HL-60/S4 treated with retinoic acid at 250 ng/mL for 4 days and 3 days (cell line): Measurements from ENCODE around the gene GH2.

Experiments
- in situ Hi-C: fragments of 300-500 bp; cut with MboI; formaldehyde crosslinking; loops from 2 replicates; pipeline ENCODE4 v1.7.0; 2022; ENCODE audit warnings: low sequenced_read_pairs

Gene GH2

DNA sequence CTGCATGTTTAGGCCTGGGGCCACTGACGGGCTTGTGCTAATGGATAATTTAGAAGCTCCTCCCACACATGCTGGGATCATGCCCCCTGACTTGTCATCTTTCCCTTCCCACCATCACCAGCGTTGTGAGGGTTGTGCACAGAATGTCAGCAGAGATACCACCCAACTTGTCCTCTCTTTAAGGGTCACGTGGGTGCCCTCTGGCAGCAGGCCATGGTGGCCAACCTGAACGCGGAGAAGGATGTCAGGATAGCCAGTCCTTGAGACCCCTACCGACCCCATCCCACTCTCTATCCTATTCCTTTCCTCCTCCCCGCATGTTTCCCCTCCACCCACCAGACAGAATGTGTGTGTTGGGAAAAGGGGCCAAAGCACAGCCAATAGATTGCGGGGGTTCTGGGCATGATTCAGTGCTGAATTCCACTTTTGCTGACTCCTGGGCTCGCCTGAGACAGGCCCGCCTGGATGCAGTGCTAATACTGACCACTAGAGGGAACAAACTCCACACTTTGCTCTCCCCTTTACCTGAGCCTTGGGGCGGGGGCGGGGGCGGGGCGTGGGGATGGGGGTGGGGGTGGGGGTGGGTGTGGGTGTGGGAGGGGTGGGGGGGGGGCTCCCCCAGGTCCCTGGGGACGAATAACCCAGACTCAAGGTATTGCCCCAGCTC, at the start of gene GH2:
Gene GH2 (minus strand): TSS at position 10 of the 667 bp plus-strand sequence. CDS start 143 bp downstream, outside the sequence.
- in situ Hi-C loops: no loop called here

DNA sequence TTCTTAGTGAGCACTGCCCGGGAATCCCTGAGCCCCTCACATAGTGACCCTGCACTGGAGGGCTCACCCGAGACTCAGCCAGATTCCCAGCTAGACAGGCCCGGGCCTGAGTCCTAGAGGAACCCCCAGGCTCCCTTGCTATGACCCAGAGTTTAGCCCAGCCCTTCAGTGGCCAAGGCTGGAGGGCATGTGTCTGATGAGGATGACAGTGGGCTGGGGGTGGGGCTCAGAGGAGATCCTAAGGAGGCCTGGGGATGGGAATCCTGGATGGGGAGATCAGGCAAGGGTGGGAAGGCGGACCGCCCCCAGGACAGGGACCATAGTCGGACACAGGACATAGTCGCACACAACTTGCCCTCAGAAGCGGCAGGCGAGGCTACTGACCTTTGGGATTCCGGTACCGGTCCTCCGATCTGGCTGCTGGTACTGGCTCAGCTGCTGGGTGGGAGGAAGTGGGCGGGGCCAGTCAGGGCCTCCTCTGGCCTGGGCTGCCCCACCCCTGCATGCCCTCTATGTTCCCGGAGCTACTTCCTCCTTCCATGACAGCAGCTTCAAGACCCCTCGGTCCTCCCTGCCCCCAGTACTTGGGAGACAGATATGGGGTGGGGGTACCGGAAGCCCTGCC, 49.3 kb upstream of the GH2 start:
- in situ Hi-C loops: no loop called here

DNA sequence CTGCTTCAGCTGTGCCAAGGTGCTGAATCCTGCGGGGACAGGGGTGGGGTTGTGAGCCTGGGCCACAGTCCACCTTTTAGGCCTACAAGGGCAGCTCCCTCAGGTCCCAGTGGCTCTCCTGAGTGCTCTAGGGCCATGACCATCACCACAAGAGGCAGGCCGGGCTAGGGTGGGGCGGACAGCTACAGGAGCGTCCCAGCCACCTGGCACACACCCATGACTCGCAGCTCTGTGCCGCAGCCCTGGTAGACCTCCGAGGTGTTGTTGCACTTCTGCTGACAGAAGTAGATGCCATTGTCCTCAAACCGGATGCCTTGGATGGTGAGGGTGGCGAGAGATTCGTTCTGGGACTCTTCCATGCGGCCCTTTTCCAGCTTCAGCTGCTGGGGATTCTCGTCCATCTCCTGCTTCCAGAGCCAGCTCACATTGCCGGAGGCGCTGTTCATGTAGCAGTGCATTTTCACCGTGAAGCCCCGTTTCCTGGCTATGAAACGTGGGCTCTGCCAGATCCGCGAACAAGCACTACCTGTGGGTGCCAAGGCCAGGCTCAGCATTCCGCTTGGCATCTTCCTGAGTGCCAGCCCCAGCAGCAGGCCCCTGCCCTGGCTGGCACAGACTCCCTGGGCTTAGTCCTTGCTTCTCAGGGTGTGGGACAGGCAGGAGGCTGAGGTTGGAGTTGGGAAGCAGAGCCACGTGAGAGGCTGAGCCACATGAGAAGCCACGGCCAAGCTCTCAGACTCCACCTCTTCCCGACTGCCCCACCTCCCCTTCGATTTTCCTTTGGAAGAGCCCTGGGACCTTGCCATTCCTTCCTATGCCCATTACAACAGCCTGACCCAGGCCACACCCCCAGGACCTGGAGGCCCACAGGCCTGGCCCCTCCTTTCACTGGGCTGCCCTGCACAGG, 48.4 kb upstream of the GH2 start:
- in situ Hi-C loops: loop anchor here (10.0 kb wide), 1 partner anchor 205 kb away; the partner anchor contains the start of gene ERN1

DNA sequence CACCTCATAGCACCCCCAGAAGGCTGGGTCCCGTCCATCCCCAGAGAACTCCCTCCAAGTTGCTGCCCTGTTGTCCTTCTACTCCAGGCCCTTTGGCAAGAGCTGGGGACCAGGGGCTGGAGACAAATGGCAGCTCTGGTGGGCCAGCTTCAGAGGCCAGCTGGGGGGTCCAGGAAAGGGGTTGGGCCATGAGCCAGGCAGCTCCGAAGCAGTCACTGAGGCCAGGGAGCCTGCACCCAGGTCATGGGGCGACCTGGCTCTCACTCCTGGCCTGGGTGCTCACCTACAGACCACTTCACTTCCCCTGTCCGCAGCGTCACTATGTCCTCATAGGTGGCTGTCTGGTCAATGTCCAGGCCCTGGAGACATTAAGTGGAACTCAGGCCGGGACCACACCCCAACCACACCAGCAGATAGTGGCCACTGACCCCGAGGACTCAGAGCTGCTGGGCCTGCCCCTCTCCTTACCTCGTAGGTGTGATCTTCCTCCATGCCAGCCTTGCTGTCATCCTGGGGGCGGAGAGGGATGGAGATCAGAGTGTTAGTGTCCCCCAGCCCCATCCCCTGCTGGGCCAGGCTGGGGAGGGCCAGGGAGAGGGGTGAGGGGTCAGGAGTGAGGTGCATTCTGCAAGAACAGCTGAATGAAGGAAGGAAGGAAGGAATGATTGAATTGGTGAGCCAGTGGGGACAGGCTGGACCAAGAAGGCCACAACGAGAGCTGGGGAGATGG, 47.4 kb upstream of the GH2 start:
- in situ Hi-C loops: loop anchor here (10.0 kb wide), 1 partner anchor 206 kb away; the partner anchor contains the start of gene ERN1

DNA sequence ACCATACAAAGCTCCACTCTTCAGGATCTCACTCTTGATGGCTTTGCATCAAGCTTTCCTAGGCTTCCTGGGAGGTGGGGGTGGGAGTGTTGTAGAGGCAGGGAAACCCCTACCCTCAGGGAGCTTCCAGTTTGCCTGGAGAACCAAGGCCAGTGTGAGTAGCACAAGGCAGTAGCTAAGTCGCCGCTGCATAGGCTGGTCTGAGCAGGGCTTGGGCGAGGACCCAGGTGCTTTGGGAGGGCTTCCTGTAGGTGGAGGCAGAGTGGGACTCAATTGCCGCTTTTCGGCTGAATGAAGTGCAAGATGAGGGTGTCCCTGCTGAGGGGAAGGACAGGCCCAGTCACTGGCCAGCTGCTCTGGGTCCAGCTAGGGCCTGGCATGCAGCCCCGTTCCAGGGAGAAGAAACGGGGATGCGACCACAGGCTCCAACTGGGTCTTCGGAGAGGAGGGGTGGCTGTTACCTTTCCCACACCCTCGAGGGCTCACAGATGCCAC, 46.5 kb upstream of the GH2 start:
- in situ Hi-C loops: loop anchor here (10.0 kb wide), 1 partner anchor 207 kb away; the partner anchor contains the start of gene ERN1

DNA sequence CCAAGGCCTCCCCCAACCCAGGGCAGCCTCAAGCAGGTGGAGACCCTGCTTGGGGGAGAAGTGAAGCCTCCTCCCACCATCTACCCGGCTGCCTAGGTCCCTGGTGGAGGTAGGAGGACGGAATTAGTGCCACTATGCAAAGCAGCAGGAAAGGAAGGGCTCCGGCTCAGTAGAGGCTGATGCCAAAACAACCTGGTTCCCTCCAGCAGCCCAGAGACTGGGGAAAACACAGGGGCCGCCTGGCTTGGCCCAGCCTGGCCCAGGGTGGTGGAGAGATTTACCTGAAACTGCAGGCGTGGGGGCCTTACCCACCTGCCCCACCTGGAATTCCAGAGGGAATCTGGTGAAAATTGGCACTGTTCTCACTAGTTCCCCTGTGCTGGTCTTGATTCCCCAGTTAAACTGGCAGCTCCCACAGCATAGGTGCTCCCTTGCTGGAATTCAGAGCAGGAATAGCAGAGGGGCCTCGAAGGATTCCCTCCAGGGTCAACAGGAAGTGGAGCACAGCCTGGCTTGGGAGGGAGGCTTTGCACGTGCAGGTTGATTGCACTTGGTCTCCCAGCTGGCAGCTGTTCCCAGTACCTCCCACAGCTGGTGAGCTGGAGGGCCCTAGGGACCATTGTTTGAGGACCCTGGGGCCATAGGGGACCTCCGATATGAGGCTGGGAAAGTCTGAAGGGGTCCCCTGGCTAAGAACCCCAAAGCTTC, 45.9 kb upstream of the GH2 start:
- in situ Hi-C loops: loop anchor here (10.0 kb wide), 1 partner anchor 207 kb away; the partner anchor contains the start of gene ERN1

DNA sequence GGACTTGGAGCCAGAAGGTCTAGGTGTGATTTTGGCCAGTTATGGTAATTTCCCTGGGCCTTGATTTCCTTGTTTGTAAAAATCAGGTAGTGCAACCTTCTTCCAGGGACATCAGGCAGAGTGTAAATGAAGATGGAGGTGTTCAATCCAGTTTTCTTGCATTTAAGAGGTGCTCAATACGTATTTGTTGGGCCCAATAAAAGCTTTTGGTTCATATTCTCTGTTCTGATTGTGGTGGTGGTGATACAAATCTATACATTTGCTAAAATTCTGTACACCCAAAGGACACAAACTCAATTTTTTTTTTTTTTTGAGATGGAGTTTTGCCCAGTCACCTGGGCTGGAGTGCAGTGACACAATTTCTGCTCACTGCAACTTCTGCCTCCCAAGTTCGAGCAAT, 44.4 kb upstream of the GH2 start:
- in situ Hi-C loops: loop anchor here (10.0 kb wide), 1 partner anchor 209 kb away; the partner anchor contains the start of gene ERN1

DNA sequence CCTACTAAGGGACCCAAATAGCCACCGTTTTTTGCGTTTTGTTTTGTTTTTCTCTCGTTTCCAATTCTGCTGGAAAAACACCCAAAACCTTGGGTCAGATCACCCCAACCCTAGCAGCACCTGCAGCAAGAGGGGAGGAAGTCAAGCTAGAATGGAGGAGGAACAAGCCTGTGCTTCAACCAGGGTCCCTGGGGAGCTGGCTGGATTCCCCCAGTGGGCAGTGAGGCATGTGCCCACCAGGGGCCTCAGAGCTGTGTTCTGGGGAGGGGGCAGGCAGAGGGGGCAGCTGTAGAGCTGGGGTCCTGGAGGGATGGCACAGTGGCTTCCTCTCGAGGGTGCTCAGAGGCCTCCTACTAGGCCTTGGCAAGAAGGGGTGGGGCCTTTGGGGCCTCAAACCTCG, 43.9 kb upstream of the GH2 start:
- in situ Hi-C loops: loop anchor here (10.0 kb wide), 1 partner anchor 209 kb away; the partner anchor contains the start of gene ERN1

DNA sequence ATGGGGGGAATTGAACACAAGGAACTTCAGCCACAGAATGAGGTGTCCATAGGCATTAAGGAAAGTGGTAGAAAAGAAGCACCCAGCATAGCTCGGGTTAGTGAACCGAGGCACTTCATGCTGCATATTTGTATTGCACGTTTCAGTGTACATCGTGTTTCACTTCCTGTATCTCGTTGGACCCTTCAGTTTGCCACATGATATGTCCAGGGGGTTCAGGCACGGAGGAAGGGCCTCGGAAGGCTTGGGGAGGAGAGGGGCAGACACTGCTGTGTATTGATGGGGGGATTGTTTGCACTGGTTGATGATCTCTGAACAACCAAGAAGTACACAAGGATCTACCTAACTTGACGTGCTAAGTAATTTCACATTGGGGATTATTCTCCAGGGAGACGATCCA, 40.7 kb upstream of the GH2 start:
- in situ Hi-C loops: loop anchor here (10.0 to 25.0 kb wide), 2 partner anchors 212 to 365 kb away; partner anchors contain the start of gene ERN1

DNA sequence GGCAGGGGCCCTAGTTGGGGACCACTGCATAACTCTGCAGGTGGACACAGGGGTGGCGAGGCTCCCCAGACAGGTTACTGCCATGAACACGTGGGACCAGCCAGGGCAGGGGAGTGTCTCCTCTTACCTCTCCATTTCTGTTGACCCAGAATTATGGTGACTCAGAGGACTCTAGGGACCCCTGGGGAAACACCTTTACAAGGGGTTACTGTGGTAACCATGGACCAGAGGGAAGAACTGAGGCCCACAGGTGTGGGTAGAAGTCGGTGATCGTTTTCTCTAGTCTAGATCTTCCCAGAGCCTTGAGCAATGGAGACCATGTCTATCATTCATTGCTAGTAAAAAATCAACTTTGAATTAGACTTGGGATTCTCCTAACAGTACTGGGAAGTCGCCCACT, 39.0 kb upstream of the GH2 start:
- in situ Hi-C loops: loop anchor here (10.0 to 25.0 kb wide), 2 partner anchors 214 to 367 kb away; partner anchors contain the start of gene ERN1

DNA sequence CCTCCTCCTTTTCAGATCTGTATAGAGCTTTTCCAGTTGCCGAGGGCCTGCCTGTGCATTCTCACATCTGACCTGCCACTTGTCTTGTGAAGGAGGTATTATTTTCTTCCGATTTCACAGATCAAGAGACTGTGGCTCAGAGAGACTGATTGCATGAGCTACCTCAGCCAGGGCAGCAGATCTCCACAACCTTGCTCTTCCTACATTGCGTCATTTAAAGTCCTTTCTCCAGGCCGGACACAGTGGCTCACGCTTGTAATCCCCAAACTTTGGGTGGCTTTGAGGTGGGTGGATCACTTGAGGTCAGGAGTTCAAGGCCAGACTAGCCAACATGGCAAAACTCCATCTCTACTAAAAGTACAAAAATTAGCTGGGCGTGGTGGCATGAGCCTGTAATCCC, 38.3 kb upstream of the GH2 start:
- in situ Hi-C loops: loop anchor here (10.0 to 25.0 kb wide), 2 partner anchors 215 to 367 kb away; partner anchors contain the start of gene ERN1

DNA sequence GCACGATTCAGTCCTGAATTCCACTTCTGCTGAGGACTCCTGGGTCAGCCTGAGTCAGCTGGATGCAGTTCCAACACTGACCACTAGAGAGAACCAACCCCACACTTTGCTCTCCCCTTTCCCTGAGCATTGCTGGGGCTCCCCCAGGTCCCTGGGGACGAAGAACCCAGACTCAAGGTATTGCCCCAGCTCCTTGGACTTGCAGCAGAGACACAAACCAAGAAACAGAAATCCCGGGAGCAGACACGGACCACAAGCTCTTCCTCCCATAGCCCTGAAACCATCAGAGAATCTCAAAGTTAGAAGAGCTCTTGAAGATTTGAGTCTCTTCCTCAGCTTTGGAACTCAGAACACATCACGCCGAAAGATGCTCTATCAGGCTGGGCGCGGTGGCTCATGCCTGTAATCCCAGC, 37.6 kb upstream of the GH2 start:
- in situ Hi-C loops: loop anchor here (25.0 kb wide), 1 partner anchor 368 kb away; no protein-coding TSS in a partner anchor

DNA sequence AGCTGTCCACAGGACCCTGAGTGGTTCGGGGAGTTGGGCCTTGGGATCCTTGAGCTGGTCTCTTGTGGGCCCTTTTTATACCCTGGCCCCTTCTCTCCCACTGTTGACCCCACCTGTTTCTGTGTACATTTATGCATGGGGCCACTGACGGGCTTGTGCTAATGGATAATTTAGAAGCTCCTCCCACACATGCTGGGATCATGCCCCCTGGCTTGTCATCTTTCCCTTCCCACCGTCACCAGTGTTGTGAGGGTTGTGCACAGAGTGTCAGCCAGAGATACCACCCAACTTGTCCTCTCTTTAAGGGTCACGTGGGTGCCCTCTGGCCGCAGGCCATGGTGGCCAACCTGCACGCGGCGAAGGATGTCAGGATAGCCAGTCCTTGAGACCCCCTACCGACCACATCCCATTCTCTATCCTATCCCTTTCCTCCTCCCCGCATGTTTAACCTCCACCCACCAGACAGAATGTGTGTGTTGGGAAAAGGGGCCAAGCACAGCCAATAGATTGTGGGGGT, 37.1 kb upstream of the GH2 start, which contains the start of gene GH1:
Gene GH1 (minus strand): TSS at position 51 of the 517 bp plus-strand sequence. CDS start 63 bp downstream, outside the sequence.
- in situ Hi-C loops: loop anchor here (25.0 kb wide), 1 partner anchor 368 kb away; no protein-coding TSS in a partner anchor

DNA sequence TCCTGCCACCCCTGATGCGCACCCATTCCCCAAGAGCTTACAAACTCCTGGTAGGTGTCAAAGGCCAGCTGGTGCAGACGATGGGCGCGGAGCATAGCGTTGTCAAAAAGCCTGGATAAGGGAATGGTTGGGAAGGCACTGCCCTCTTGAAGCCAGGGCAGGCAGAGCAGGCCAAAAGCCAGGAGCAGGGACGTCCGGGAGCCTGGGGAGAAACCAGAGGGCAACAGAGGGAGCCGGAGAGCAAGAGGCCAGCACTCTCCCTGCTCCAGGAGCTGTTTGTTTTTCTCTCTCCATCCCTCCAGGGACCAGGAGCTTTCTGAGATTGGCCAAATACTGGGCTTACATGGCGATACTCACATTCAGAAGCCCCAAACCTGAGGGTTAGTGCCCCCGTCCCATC, 36.6 kb upstream of the GH2 start:
- in situ Hi-C loops: loop anchor here (25.0 kb wide), 1 partner anchor 369 kb away; no protein-coding TSS in a partner anchor

DNA sequence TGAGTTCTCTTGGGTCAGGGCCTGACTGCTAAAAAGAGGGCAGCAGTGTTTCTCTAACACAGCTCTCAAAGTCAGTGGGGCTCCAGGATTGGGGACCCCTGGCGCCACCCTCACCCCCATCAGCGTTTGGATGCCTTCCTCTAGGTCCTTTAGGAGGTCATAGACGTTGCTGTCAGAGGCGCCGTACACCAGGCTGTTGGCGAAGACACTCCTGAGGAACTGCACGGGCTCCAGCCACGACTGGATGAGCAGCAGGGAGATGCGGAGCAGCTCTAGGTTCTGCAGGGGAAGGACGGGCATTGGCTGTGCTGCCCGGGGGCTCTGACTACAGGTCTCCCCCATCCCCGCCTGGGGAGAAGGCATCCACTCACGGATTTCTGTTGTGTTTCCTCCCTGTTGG, 35.9 kb upstream of the GH2 start:
- in situ Hi-C loops: loop anchor here (25.0 kb wide), 1 partner anchor 370 kb away; no protein-coding TSS in a partner anchor

DNA sequence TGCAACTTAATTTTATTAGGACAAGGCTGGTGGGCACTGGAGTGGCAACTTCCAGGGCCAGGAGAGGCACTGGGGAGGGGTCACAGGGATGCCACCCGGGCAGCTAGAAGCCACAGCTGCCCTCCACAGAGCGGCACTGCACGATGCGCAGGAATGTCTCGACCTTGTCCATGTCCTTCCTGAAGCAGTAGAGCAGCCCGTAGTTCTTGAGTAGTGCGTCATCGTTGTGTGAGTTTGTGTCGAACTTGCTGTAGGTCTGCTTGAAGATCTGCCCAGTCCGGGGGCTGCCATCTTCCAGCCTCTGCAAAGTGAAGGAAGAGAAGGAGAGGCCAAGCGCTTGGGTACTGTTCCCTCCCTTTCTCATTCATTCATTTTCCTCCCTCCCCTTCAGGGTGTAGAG, 35.5 kb upstream of the GH2 start:
- in situ Hi-C loops: loop anchor here (25.0 kb wide), 1 partner anchor 370 kb away; no protein-coding TSS in a partner anchor

DNA sequence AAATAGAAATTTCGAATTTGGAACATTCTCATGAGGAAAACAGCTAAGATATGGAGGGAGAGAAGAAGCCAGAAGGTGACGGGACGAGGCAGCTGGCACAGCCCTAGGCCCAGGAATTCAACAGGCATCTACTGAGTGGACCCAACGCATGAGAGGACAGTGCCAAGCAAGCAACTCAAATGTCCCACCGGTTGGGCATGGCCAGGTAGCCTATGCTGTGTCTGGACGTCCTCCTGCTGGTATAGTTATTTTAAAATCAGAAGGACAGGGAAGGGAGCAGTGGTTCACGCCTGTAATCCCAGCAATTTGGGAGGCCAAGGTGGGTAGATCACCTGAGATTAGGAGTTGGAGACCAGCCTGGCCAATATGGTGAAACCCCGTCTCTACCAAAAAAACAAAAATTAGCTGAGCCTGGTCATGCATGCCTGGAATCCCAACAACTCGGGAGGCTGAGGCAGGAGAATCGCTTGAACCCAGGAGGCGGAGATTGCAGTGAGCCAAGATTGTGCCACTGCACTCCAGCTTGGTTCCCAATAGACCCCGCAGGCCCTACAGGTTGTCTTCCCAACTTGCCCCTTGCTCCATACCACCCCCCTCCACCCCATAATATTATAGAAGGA, 34.9 kb upstream of the GH2 start:
- in situ Hi-C loops: loop anchor here (25.0 kb wide), 1 partner anchor 371 kb away; no protein-coding TSS in a partner anchor

DNA sequence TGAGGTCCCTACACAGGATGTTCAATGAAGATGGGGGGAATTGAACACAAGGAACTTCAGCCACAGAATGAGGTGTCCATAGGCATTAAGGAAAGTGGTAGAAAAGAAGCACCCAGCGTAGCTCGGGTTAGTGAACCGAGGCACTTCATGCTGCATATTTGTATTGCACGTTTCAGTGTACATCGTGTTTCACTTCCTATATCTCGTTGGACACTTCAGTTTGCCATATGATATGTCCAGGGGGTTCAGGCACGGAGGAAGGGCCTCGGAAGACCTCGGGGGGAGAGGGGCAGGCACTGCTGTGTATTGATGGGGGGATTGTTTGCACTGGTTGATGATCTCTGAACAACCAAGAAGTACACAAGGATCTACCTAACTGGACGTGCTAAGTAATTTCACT, 34.0 kb upstream of the GH2 start:
- in situ Hi-C loops: loop anchor here (25.0 kb wide), 1 partner anchor 372 kb away; no protein-coding TSS in a partner anchor
